Muscle layer of colon (tissue), 2 donors: Measurements from ENCODE around the gene DGKA.
"Not testable (repeated sequence)": the region's sequence is repeated elsewhere in the genome, so short reads cannot be mapped to it uniquely, and the experiment has no call there.

Source experiments
- H3K27ac ChIP-seq: one replicate; pipeline ENCODE4 v1.7.0; 2013; ENCODE audit warnings: low read depth, mild to moderate bottlenecking, low read length, moderate library complexity
- H3K27me3 ChIP-seq, 2 donors: one replicate each; pipeline ENCODE4 v1.7.0; 2013; ENCODE audit warnings: low read length in 2 of 2, mild to moderate bottlenecking in 2 of 2; ENCODE audit not compliant: insufficient read depth in 2 of 2, control insufficient read depth in 1 of 2
- H3K36me3 ChIP-seq: one replicate; pipeline ENCODE4 v1.7.0; 2013; ENCODE audit warnings: mild to moderate bottlenecking, low read length; ENCODE audit not compliant: insufficient read depth
- H3K4me1 ChIP-seq: one replicate; pipeline ENCODE4 v1.7.0; 2013; ENCODE audit warnings: mild to moderate bottlenecking, low read length; ENCODE audit not compliant: insufficient read depth
- H3K4me3 ChIP-seq, 2 donors: one replicate each; pipeline ENCODE4 v1.7.0; 2013; ENCODE audit warnings: low read length in 2 of 2, low read depth in 1 of 2, mild to moderate bottlenecking in 1 of 2, moderate library complexity in 1 of 2
- H3K9ac ChIP-seq: one replicate; pipeline ENCODE4 v1.7.0; 2013; ENCODE audit warnings: low read length
- H3K9me3 ChIP-seq: one replicate; pipeline ENCODE4 v1.7.0; 2013; ENCODE audit warnings: mild to moderate bottlenecking, low read length
- donor health status: abdominal sarcoma.
- donor health status: Adenocarcinoma of cecum.

DGKA gene

GRCh38 chr12:55991110-55991509 lies 60.1 kb downstream of the DGKA start:
- no peaks in the 10 kb centered on the region for H3K9me3 ChIP-seq
- H3K4me1 ChIP-seq: peaks cover 2% of the 10 kb centered on the region
- peaks cover 57% of the 10 kb centered on the region for H3K36me3 ChIP-seq
- no peaks in the 10 kb centered on the region for H3K27me3 ChIP-seq
- H3K9ac ChIP-seq: no peak overlapping the region
- no peak overlapping the region for H3K27ac ChIP-seq
- H3K4me3 ChIP-seq: no peak overlapping the region

- peaks cover 53% of the 10 kb centered on the region for H3K36me3 ChIP-seq
- no peak overlapping the region for H3K27ac ChIP-seq
- H3K4me3 ChIP-seq: no peak overlapping the region
- H3K27me3 ChIP-seq: no peaks in the 10 kb centered on the region
- no peaks in the 10 kb centered on the region for H3K9me3 ChIP-seq
- peaks cover 15% of the 10 kb centered on the region for H3K4me1 ChIP-seq
- H3K9ac ChIP-seq: no peak overlapping the region
Measured at GRCh38 chr12:55993230-55993853, 62.4 kb downstream of the DGKA start.

GRCh38 chr12:55995366-55995765 lies 64.4 kb downstream of the DGKA start:
- no peak overlapping the region for H3K9ac ChIP-seq
- H3K9me3 ChIP-seq: no peaks in the 10 kb centered on the region
- H3K4me3 ChIP-seq: no peak overlapping the region
- peaks cover 40% of the 10 kb centered on the region for H3K36me3 ChIP-seq
- no peaks in the 10 kb centered on the region for H3K27me3 ChIP-seq
- H3K27ac ChIP-seq: no peak overlapping the region
- peaks cover 15% of the 10 kb centered on the region for H3K4me1 ChIP-seq

GRCh38 chr12:55996201-55996714 lies 65.3 kb downstream of the DGKA start:
- peak overlapping the region; percentile 55 to 97 for H3K4me3 ChIP-seq
- peaks cover 15% of the 10 kb centered on the region for H3K4me1 ChIP-seq
- H3K27ac ChIP-seq: peak overlapping the region; percentile 91
- no peaks in the 10 kb centered on the region for H3K27me3 ChIP-seq
- no peaks in the 10 kb centered on the region for H3K9me3 ChIP-seq
- H3K36me3 ChIP-seq: peaks cover 31% of the 10 kb centered on the region
- H3K9ac ChIP-seq: peak overlapping the region; percentile 45

- peak within 1 kb of the TSS; percentile 55 to 97 for H3K4me3 ChIP-seq
- H3K9ac ChIP-seq: peak within 1 kb of the TSS; percentile 88
- peaks cover 15% of the 10 kb centered on the region for H3K4me1 ChIP-seq
- H3K9me3 ChIP-seq: no peaks in the 10 kb centered on the region
- H3K27ac ChIP-seq: peak within 1 kb of the TSS; percentile 91
- H3K27me3 ChIP-seq: no peaks in the 10 kb centered on the region
- peaks cover 31% of the 10 kb centered on the region for H3K36me3 ChIP-seq
Measured at GRCh38 chr12:55996715-55997534, 66.0 kb downstream of the DGKA start, which contains the start of gene SUOX. TSS of gene SUOX (plus strand) at chr12:55997276. CDS start at chr12:56002222, 4,946 bp downstream.

- Histone ChIP-seq H3K9ac (peak overlapping the region; percentile 88), H3K27me3 (no peaks in the 10 kb centered on the region), H3K4me3 (peak overlapping the region; percentile 55 to 97), H3K27ac (peak overlapping the region; percentile 79), H3K36me3 (peaks cover 31% of the 10 kb centered on the region), H3K4me1 (peaks cover 15% of the 10 kb centered on the region), H3K9me3 (no peaks in the 10 kb centered on the region)
Measured at GRCh38 chr12:55997535-55997859, 66.5 kb downstream of the DGKA start.

- peaks cover 22% of the 10 kb centered on the region for H3K36me3 ChIP-seq
Measured at GRCh38 chr12:55999522-55999921, 68.6 kb downstream of the DGKA start.

GRCh38 chr12:55999999-56000540 lies 69.1 kb downstream of the DGKA start:
- not testable (repeated sequence) for H3K27ac ChIP-seq, H3K9ac ChIP-seq, H3K27me3 ChIP-seq, H3K4me3 ChIP-seq, H3K9me3 ChIP-seq
- Histone ChIP-seq H3K4me1 (peaks cover 15% of the 10 kb centered on the region), H3K36me3 (peaks cover 24% of the 10 kb centered on the region)

More at GRCh38 chr12:55999522-55999921, 68.6 kb downstream of the DGKA start:
- not testable (repeated sequence) for H3K9me3 ChIP-seq, H3K27me3 ChIP-seq, H3K27ac ChIP-seq, H3K4me3 ChIP-seq, H3K9ac ChIP-seq
- peaks cover 15% of the 10 kb centered on the region for H3K4me1 ChIP-seq

- H3K9me3 ChIP-seq: no peaks in the 10 kb centered on the region
- peaks cover 24% of the 10 kb centered on the region for H3K36me3 ChIP-seq
- no peaks in the 10 kb centered on the region for H3K27me3 ChIP-seq
- peaks cover 9% of the 10 kb centered on the region for H3K4me1 ChIP-seq
- H3K27ac ChIP-seq: no peak overlapping the region
- no peak overlapping the region for H3K9ac ChIP-seq
- H3K4me3 ChIP-seq: no peak overlapping the region
Measured at GRCh38 chr12:56001487-56002100, 70.6 kb downstream of the DGKA start.

- not testable (repeated sequence) for H3K9me3 ChIP-seq, H3K27me3 ChIP-seq, H3K27ac ChIP-seq, H3K9ac ChIP-seq, H3K4me3 ChIP-seq, H3K4me1 ChIP-seq
- H3K36me3 ChIP-seq: peaks cover 24% of the 10 kb centered on the region
Measured at GRCh38 chr12:56003376-56003775, 72.4 kb downstream of the DGKA start.
